ENCODE data around the gene DYNLT2. TPM values are rescaled to one million over a fixed set of nuclear protein-coding genes. Genes with fewer than 3 reads are reported as not detected.

Gene DYNLT2
- polyA plus RNA-seq, 1 of the 3 experiments (the other 2 are of a cell fraction), result 0.81 TPM

GRCh38 chr6:169738204-169738975, 13.0 kb downstream of the DYNLT2 start:
- no peaks in the 10 kb centered on the region for H3K79me2 ChIP-seq (ENCODE audit: insufficient read depth)
- POLR2A ChIA-PET, result no interaction called here
- TF ChIP-seq FOXM1 (IDR thresholded peaks at IDR 0.05; ENCODE audit: low read depth), result no peak
- TF ChIP-seq TCF12 (IDR thresholded peaks at IDR 0.05), result no peak
- no peak for TF ChIP-seq RAD21 (IDR thresholded peaks at IDR 0.05; ENCODE audit: low read length)
- no peak for TF ChIP-seq GATA2 (CRISPR knock-in tag; IDR thresholded peaks at IDR 0.05)
- no peaks in the 10 kb centered on the region for H3K36me3 ChIP-seq (replicated peaks in 1 of 2; ENCODE audit: control insufficient read depth in 1 of 2, insufficient read depth in 2 of 2, low read length in 1 of 2)
- no peak for DNase-seq
- no peak overlapping the region for H3K4me2 ChIP-seq
- H3K9ac ChIP-seq, result no peak overlapping the region
- H3K4me3 ChIP-seq (ENCODE audit: low read depth in 2 of 2, low read length in 1 of 2), result no peak overlapping the region
- no peaks in the 10 kb centered on the region for H4K20me1 ChIP-seq (ENCODE audit: insufficient read depth)
- CTCF ChIA-PET, result no interaction called here
- no peaks in the 10 kb centered on the region for H3K9me2 ChIP-seq
- no peaks in the 10 kb centered on the region for H3F3A ChIP-seq (replicated peaks; ENCODE audit: insufficient read depth)
- H3K9me3 ChIP-seq, result no peaks in the 10 kb centered on the region
- 80% methylated on average over 8 of the region's 9 CpGs for WGBS (ENCODE audit: low lambda C conversion rate)
- no peaks in the 10 kb centered on the region for H3K27me3 ChIP-seq (ENCODE audit: insufficient read depth)
- no peaks in the 10 kb centered on the region for H3K4me1 ChIP-seq (ENCODE audit: control insufficient read depth in 1 of 2, insufficient read depth in 2 of 2, low read depth in 1 of 2, low read length in 1 of 2)
- H2AFZ ChIP-seq (ENCODE audit: low read depth), result no peak overlapping the region
- no peak overlapping the region for H3K27ac ChIP-seq (ENCODE audit: low read depth in 2 of 2, low read length in 1 of 2)

GRCh38 chr6:169729961-169730360, 21.4 kb downstream of the DYNLT2 start:
- ChIA-PET CTCF (no interaction called here), POLR2A (no interaction called here)
- no peaks in the 10 kb centered on the region for H3K9me2 ChIP-seq
- TF ChIP-seq EP300 (IDR thresholded peaks at IDR 0.05; ENCODE audit: borderline replicate concordance in 1 of 2, low read depth in 1 of 2, low read length in 1 of 2), result no peak
- TF ChIP-seq NFIC (IDR thresholded peaks at IDR 0.05; ENCODE audit: borderline replicate concordance), result no peak
- no peak for TF ChIP-seq SIN3A (IDR thresholded peaks at IDR 0.05; ENCODE audit: borderline replicate concordance, low read depth, low read length)
- no peak for TF ChIP-seq RCOR1 (IDR thresholded peaks at IDR 0.05; ENCODE audit: low read length)
- no peak for TF ChIP-seq EZH2phosphoT487 (IDR thresholded peaks at IDR 0.05; ENCODE audit: borderline replicate concordance, low read depth)
- no peak for TF ChIP-seq PBX3 (IDR thresholded peaks at IDR 0.05)
- no peak for TF ChIP-seq ZBTB33 (IDR thresholded peaks at IDR 0.05; ENCODE audit: borderline replicate concordance, low read depth)
- no peak for TF ChIP-seq MAX (IDR thresholded peaks at IDR 0.05; ENCODE audit: low read depth)
- TF ChIP-seq USF1 (IDR thresholded peaks at IDR 0.05; ENCODE audit: borderline replicate concordance, low read depth), result no peak
- TF ChIP-seq NRF1 (IDR thresholded peaks at IDR 0.05; ENCODE audit: low read depth, low read length), result no peak
- no peak for TF ChIP-seq ELF1 (IDR thresholded peaks at IDR 0.05)
- TF ChIP-seq TEAD4 (IDR thresholded peaks at IDR 0.05; ENCODE audit: borderline replicate concordance, insufficient read depth), result no peak
- TF ChIP-seq TCF12 (IDR thresholded peaks at IDR 0.05), result no peak
- H3K27me3 ChIP-seq (ENCODE audit: insufficient read depth), result no peaks in the 10 kb centered on the region
- H4K20me1 ChIP-seq (ENCODE audit: insufficient read depth), result no peaks in the 10 kb centered on the region
- H3F3A ChIP-seq (replicated peaks; ENCODE audit: insufficient read depth), result no peaks in the 10 kb centered on the region
- H2AFZ ChIP-seq (ENCODE audit: low read depth), result no peak overlapping the region
- peaks cover 0 to 8% of the 10 kb centered on the region in 2 experiments; a peak in 2 of 4 replicates for H3K4me1 ChIP-seq (ENCODE audit: control insufficient read depth in 1 of 2, insufficient read depth in 2 of 2, low read depth in 1 of 2, low read length in 1 of 2)
- no peaks in the 10 kb centered on the region for H3K36me3 ChIP-seq (replicated peaks in 1 of 2; ENCODE audit: control insufficient read depth in 1 of 2, insufficient read depth in 2 of 2, low read length in 1 of 2)
- H3K9ac ChIP-seq, result no peak overlapping the region
- no peak overlapping the region for H3K27ac ChIP-seq (ENCODE audit: low read depth in 2 of 2, low read length in 1 of 2)
- no peak overlapping the region for H3K4me2 ChIP-seq
- H3K79me2 ChIP-seq (ENCODE audit: insufficient read depth), result no peaks in the 10 kb centered on the region
- no peak overlapping the region for H3K4me3 ChIP-seq (ENCODE audit: low read depth in 2 of 2, low read length in 1 of 2)
- no peaks in the 10 kb centered on the region for H3K9me3 ChIP-seq
- DNase-seq, result no peak
